HL-60/S4 (cell line): ENCODE measurements around the gene COL6A2.
"Not testable (repeated sequence)": the region's sequence is repeated elsewhere in the genome, so short reads cannot be mapped to it uniquely, and the experiment has no call there.

Source experiments
- in situ Hi-C: fragments of 300-500 bp; cut with MboI; formaldehyde crosslinking; loops from 2 replicates; pipeline ENCODE4 v1.14.3; 2022; ENCODE audit warnings: low sequenced_read_pairs

The COL6A2 gene

DNA sequence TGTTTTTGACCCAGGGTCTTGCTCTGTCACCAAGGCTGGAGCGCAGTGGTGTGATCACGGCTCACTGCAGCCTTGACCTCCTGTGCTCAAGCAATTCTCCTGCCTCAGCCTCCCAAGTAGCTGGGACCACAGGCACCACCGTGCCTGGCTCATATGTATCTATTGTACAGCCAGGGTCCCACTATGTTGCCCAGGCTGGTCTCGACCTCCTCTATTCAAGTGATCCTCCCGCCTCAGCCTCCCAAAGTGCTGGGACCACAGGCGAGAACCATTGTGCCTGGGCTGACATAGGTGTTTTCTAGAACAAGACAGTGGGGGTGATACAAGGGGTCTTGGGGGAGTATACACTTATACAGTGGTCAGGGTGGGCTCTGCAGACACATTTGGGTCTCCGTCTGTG lies 40.0 kb downstream of the COL6A2 start:
- in situ Hi-C loops: no loop called here

GRCh38 chr21:46138383-46138970 lies 40.6 kb downstream of the COL6A2 start:
- in situ Hi-C loops: no loop called here

DNA sequence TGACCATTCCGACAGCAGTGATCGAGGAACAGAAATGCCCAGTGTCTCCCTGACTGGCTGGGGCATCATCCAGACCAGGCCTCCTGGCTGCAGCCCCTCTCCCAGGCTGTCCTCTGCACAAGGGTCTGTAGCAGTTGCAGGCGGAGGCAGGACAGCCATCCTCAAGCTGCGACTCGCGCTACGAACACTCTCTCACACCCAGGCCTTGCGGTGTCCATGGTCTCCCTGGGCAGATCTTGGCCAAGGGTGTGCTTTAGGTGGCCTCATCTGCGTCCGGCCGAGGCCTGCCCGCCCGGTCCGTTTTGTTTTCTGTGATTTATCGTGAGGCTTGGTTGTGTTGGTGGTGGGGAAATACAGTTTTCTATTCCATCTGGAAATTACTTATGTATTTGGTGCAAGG lies 41.8 kb downstream of the COL6A2 start:
- in situ Hi-C loops: no loop called here

GRCh38 chr21:46140352-46141003 lies 42.6 kb downstream of the COL6A2 start:
- in situ Hi-C loops: not testable (repeated sequence)

DNA sequence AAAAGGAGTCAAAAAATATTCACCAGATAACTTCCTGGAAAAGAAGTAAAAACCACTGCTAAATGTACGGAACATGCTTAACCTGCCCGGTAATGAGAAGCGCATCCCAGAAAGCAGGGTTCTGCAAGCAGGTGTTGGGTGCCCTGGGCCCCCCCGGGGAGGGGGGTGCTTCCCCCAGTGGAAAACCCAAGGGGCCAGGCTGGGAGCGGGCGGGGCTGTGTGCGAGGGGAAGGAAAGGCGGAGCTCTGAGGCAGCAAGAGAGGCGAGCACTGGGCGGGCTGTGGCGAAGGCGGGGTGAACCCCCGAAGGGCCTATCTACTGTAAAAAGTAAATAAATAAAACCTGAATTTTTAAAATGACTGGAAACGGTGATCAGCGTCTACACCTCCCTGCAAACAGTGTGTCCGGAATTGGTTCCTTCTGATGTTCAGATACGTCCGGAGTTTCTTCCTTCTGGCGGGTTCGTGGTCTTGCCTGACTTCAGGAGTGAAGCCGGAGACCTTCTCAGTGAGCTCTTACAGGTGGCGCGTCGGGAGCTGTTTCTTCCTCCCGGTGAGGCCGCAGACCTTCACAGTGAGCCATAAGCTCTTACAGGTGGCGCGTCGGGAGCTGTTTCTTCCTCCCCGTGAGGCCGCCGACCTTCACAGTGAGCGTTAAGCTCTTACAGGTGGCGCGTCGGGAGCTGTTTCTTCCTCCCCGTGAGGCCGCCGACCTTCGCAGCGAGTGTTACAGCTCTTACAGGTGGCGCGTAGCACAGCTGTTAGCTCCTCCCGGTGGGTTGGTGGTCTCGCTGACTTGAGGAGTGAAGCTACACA lies 44.1 kb downstream of the COL6A2 start:
- in situ Hi-C loops: no loop called here

DNA sequence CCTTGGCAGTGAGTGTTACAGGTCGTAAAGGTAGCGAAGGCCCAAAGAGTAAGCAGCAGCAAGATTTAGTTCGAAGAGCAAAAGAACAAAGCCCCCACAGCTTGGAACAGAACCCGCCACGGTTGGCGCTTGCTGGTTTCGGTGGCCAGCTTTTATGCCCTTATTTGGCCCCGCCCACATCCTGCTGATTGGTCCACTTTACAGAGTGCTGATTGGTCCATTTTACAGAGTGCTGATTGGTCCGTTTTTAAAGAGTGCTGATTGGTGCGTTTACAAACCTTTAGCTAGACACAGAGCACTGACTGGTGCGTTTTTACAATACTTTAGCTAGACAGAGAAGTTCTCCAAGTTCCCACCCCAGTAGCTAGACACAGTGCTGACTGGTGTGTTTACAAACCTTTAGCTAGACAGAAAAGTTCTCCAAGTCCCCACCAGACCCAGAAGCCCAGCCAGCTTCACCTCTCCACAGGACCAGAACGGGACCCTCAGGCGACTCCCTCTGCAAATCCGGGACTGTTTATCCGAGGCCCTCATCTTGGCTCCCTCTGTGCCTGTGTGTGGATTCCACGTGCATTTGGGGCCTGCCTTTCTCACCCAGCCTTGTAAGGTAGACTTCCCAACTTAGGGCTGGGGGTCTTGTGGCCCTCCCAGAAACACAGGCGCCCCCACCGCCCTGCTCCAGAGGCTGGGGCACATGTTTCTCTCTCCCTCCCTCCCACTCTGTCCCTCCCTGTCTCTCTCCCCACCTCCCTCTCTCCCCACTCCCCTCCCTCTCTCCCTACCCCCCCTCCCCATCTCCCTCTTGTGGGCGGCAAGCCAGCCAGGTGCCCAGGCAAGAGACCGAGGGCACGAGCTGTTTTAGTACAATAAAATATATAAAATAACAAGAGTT lies 44.9 kb downstream of the COL6A2 start:
- in situ Hi-C loops: no loop called here

DNA sequence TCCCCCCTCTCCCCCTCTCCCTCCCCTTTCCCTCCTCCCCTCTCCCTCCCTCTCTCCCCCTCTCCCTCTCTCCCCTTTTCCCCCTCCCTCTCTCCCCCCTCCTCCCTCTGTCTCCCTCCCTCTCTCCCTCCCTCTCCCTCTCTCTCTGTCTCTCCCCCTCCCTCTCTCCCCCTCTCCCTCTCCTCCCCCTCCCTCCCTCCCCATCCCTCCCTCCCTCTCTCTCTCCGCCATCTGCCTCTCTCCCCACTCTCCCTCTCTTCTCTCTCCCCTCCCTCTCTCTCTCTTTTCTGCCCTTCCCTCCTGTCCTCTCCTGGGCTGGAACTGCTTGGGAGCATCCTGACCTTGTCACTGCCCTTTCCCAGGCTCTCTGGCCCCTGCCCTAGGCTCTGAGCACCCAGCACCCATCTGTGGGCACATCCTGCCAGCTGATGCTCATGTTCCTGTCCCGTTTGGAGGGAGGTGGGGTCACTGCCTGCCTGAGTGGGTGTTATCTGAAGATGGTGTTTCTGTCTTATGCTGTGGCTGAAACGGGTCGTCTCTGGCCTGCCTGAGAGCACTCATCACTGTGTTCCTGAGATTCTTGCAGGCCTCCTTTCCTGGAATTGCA lies 46.7 kb downstream of the COL6A2 start:
- in situ Hi-C loops: no loop called here

DNA sequence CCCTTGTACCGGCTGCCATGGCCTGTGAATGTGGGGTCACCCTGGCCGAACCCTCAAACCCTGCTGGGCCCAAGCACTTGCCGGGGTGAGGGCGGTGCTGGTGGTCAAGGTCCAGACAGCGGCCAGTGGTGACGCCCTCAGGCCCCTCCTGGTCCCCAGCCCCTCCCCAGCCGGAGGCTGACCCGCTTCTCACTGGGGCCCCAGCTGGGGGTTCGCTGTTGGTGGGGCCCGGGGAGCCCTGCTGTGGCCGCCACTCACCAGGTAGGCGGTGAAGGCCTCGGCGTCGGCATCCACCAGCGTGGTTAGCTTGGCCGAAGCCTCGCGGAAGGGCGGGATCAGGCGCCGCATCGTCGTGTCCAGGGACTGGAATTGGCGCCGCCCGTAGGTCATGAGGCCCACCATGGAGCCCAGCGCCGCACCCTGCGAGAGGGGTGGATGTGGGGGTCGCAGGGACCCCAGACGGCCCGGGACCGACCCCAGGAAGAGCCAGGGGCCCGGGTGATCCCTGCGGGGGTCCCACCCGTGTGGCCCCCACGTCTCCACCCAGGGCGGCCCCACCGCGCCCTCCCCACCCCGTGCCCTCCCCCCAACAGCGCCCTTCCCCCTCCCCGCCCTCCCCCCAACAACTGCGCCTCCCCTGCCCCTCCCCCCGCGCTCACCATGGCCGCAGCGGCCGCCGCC lies 47.4 kb downstream of the COL6A2 start:
- in situ Hi-C loops: no loop called here

DNA sequence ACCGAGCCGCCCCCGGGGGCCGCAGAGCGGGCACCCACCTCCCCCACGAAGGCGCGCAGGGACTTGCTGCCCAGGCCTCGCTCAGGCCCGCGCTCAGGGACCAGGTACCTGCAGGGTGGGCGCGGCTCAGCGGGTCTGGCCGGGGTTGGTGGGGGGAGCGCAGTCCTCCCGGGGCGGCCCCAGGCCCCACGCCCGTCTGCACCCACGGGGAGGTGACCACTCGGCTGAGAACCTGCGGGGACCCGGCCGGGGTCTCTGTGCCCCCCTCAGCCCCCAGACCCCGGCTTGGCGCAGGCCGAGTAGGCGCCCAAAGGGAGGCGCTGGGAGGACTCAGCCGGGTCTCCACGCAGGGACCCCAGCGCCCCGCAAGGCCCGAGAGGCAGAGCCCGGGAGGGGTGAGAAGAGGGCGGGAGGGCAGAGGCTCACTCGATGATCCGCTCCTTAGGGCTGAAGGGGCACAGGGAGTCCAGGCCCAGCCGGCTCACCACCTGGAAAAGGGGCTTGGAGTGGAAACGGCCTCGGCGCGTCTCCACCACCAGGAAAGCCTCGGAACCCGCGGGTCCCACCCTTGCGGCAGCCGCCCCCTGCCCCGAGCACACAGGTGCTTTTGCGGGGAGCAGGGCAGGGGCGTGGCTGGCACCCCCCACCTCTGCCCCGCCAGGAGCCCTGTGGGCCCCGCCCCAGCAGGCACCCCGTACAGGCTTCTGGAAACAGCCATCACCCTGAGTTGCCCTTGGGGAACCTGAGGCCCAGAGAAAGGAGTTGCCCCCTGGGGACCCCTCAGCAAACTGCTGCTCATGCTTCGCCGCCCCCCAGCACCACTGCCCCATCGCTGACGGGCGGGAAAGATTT lies 48.2 kb downstream of the COL6A2 start:
- in situ Hi-C loops: no loop called here

GRCh38 chr21:46146856-46147255 lies 48.9 kb downstream of the COL6A2 start:
- in situ Hi-C loops: no loop called here

- in situ Hi-C loops: not testable (repeated sequence)
These were observed 49.5 kb downstream of the COL6A2 start for GRCh38 chr21:46147429-46147828.

DNA sequence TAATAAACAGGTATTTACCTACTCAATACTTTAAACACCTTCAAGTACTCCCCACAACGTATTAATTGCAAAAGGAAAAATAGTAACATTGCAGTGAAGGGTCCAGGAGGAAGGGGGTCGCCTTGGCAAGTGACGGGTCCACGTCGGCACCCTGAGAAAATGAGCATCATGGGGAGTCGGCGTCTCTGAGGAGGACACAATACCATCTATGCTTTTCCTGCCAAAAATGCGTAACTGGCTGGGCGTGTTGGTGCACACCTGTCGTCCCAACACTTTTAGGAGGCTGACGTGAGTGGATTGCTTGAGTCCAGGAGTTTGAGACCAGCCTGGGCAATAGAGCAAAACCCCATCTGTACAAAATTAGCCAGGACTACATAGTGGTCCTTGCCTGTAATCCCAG lies 50.2 kb downstream of the COL6A2 start:
- in situ Hi-C loops: no loop called here

GRCh38 chr21:46149205-46149901 lies 51.4 kb downstream of the COL6A2 start:
- in situ Hi-C loops: no loop called here

- in situ Hi-C loops: no loop called here
These were observed 52.2 kb downstream of the COL6A2 start for GRCh38 chr21:46150073-46150472.

DNA sequence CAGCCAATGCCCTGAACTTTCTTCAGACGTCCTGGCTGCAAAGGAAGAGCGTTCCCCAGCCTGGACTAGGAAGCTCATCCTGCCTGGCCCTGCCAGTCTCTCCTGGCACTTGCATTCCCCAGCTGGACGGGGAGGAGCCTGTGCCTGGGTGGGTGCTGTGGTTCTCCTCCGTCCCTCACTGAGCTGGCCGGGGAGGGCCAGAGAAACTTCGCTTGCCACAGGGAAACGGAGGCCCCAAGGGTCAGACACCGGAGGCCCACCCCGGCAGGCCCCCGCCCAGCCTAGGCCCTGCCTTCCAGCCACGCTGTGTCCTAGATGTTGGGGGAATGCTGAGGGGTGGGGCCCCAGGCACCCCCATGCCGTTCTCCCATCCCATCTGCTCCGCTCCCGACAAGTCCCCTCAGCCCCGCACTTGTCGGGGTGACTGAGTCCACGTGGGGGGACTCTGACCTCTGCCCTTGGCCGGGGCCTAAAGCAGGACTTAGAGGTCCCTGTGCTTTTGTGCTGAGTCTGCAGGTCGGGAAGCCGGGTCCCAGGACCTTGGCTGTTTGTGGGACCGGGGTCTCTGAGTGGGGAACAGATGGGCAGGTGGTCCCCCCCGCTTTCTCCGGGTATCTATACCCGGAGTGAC lies 52.7 kb downstream of the COL6A2 start:
- in situ Hi-C loops: no loop called here

DNA sequence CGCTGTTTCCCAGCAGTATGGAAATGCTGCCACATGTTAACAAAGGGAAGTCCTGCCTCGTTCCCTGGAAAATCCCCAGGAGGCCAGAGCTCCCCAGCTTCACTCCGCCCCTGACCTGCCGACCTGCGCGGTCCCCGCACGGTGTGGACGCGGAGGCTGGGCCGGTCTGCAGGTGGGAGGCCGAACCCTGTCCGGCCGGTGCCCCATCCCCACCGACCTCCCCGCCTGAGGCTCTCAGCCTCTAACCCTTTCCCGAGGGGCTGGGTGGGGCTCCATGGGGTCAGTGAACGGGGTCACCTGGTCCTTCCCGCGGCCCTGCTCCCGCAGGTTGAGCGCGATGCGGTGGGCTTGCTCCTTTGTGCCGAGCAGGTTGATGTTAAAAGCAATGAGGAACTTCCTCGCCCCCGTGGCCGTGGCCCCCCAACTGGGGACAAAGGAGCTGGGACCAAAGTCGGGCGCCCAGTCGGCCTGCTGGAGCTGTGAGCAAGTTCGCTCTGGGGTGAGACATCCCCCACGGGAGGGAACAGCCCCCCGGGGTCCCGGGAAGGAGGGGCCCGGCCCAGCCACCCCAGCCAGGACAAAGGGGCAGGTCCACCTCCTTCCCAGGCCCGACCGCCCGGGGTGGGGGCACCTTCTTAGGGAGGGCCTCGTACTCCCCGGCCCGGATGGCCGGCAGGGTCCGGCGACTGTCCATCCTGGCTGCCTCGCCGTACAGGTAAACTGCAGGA lies 53.5 kb downstream of the COL6A2 start:
- in situ Hi-C loops: no loop called here
